ENCODE data around the gene VRK3.

The VRK3 gene

GRCh38 chr19:49932731-49933131 lies 92.4 kb downstream of the VRK3 start:
- peak in 1 of 2 donors; percentile 16 for DNase-seq (ENCODE audit: low read depth in 1 of 2, low spot score in 1 of 2)

GRCh38 chr19:49932041-49932451 lies 93.1 kb downstream of the VRK3 start:
- no peak for DNase-seq (ENCODE audit: low read depth in 1 of 2, low spot score in 1 of 2)

DNA sequence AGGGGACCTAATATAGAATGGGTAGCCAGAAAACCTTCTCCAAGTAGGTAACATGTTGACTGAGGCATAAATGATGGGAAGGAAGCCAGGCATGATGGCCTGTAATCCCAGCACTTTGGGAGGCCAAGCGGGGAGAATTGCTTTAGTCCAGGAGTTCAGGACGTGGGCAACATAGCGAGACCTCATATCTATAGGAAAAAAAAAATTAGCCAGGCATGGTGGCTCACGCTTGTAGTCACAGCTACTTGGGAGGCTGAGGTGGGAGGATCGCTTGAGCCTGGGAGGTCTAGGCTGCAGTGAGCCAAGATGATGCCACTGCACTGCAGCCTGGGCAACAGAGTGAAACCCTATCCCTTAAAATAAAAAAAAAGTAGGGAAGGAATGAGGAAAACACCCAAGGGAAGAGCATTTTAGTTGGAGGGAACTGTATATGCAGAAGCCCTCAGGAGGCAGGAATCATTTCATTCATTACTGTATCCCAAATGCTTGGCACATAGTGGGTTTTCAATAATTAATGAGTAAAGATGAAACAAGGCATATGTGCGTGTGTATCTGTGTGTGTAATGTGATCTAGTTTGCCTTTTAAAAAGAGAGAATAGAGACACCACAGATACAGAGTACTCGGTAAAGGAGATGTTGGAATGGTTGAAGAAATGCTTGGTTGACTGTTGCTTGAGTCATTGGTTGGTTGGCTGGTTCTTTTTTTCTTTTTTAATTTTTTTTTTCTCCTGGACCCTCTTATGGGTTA lies 93.7 kb downstream of the VRK3 start:
- no peak for DNase-seq (ENCODE audit: low read depth in 1 of 2, low spot score in 1 of 2)

DNA sequence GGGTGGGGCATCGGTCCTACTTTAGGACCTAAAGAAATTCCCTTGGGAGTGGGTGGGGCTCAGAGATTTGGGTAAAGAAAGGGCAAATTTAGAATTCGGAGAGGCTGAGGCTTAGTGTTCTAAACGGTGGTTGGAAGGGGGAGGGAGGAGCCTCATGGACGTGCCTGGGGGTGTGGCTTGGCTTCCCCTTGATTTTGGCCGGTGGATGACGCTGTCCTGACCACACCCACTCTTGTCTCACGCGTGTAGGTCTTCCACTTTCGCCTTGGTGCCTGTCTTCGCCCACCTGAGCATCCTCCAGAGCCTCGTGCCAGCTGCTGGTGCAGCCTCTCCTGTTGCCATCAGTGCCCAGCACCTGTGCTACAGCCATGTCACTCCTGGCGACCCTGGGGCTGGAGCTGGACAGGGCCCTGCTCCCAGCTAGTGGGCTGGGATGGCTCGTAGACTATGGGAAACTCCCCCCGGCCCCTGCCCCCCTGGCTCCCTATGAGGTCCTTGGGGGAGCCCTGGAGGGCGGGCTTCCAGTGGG lies 94.6 kb downstream of the VRK3 start:
- DNase-seq (ENCODE audit: low read depth in 1 of 2, low spot score in 1 of 2) = no peak

- peak; percentile 72 to 82 for DNase-seq (ENCODE audit: low read depth in 1 of 2, low spot score in 1 of 2)
Observed at GRCh38 chr19:49929611-49930482, 95.3 kb downstream of the VRK3 start.

GRCh38 chr19:49929121-49929610 lies 96.0 kb downstream of the VRK3 start, which contains the start of the genes ATF5 and NUP62:
Gene ATF5, plus strand, starts transcription at chr19:49929205. Its CDS starts 1,646 bp downstream, at chr19:49930851.
Gene NUP62, minus strand, starts transcription at chr19:49929504. Its CDS starts 19,697 bp downstream, at chr19:49909807.
- peak; percentile 81 to 86 for DNase-seq (ENCODE audit: low read depth in 1 of 2, low spot score in 1 of 2)

- no peak for DNase-seq (ENCODE audit: low read depth in 1 of 2, low spot score in 1 of 2)
Observed at GRCh38 chr19:49927526-49928264, 97.5 kb downstream of the VRK3 start.

DNA sequence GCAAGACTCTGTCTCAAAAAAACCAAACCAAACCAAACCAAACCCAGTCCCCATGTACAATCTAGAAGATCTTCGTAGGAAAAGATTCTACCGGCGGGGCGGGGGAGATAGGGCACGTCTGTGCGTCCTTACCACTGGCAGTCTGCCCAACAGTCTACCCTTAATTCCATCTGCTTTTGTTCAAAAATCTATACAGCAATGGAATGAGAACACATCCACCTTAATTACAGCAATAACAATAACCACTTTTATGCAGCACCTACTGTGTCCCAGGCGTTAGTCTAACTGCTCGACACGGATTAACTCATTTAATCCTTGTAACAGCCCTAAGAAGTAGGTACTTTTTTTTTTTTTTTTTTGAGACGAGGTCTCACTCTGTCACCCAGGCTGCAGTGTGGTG lies 98.7 kb downstream of the VRK3 start:
- DNase-seq (ENCODE audit: low read depth in 1 of 2, low spot score in 1 of 2) = no peak
